ENCODE measurements around the gene GLG1.

GLG1 gene

DNA sequence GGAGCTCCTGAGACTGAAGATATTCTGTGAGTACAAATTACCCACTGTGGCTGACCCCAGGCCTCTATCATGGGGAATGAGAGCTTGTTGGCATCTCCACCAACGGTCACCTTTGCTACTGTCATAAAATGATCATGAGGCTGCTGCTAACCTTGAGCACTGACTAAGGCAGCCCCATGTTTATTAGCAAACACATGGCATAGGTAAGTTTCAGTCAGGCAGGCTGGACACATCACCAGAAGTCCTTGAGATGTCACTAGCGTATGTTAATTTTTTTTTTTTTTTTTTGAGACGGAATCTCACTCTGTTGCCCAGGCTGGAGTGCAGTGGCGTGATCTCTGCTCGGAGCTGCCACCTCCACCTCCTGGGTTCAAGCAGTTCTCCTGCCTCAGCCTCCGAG, 1.5 kb upstream of the GLG1 start:
- DNase-seq: no peak

DNA sequence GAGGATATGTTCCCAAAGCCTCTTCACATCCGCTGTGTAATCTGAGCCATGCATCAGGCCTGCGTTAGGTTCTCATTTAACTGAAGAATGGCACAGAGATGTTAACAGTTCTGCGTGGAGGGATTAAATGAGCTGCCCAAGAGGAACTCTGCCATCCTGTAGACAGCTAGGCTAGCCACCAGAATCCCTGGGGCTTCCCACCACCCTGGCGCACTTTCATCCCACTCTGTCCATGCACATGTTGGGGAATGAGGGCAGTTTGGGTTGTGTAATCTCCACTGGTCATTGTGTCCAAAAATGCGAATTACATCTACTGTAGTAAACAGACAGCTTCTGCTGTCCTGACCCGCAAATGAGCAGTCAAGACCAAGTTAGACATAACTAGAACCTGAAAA, 1.0 kb upstream of the GLG1 start:
- DNase-seq: no peak

DNA sequence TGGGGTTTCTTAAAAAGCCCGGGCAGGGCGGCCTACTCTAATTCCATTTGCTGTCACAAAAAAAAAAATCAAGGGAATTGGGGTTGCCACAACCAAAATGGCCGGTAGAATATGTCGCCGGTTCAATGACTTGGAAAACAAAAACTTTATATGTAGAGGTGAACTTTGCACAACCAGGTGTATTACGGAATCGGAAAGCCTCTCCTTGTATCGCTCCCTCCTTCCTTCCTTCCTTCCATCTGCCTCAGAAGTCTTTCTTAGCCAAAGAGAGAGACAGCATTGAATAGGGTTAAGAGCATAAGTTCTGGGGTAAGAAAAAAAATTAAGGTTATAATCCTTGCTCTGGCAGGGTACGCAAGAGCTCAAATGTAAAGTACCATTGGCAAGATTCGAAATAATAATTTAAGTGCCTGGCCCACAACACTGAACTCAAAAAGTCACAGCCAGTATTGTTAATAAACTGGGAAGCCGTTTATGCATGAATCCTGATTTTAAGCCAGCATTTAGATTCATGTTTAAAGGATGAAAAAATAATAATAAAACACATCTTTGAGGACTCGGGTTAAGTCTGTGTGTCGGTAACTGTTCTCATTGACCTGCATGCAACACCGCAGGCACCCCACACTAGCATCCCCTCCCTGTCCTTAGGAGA, 522 bp upstream of the GLG1 start:
- DNase-seq: no peak

DNA sequence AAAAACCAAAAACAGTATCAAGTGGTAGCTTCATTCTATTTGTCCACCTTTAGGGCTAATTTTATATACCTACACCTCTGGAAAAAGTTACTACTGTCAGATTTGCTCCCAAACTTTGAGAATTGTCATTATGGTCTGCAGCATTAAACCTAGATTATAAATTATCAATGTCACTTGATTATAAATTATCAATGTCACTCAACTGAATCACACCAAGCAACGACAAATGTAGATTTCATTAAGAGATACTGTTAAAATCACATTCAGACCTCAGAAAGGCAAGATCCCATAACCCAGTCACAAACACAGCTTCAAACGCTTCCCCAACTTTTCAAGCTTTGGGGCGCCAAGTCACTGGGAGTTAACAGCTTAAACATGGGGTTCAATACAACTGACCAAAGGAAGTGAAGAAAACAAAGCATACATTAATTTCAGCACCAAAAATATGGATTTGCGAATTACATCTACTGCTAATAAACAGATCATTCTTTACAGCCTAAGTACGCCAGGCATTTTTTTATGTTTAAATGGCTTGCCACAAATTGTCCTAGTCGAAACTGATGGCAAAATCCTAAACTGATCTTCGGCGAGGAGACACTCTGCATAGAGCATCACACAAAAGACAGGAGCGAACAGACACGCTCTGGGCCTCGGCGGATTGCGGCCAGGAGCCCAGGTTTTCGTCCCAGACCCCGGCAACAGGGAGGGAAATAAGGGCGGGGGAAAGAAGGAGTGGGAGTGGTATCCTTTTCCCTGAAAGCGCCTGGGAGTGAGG, 981 bp downstream of the GLG1 start:
- no peak for DNase-seq

DNA sequence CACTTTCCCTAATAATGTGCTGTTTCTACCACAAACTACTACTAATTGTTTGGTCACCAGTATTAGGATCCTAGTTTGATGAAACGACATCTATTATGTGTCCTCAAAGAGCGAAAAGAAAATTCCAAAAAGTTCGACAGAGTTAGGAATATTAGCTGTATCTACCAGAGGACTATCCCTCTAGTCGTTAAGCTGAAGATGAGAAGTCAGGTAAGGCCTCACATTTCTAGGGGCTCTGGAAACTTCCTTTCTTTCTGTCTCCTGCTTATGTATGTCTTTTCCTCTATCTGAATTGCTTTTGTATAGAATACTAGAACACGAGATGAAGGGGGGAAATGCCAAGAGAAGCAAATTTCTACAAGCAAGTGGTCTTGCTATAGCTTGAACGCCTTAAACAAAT, 1.6 kb downstream of the GLG1 start:
- DNase-seq: no peak

DNA sequence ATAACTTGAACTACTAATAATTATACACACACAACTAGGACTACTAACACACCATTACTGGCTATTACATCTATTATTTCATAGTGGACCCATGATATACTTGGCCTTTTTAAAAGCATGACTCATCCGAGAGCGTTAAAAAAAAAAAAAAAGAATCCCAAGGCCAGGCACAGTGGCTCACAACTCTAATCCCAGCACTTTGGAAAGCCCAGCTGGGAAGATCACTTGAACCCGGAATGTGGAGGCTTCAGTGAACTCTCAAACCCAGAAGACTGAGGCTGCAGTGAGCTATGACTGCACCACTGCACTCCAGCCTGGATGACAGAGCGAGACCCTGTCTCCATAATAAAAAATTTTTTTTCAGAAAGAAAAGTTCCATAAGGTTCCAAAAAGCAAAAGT, 3.1 kb downstream of the GLG1 start:
- DNase-seq: no peak

DNA sequence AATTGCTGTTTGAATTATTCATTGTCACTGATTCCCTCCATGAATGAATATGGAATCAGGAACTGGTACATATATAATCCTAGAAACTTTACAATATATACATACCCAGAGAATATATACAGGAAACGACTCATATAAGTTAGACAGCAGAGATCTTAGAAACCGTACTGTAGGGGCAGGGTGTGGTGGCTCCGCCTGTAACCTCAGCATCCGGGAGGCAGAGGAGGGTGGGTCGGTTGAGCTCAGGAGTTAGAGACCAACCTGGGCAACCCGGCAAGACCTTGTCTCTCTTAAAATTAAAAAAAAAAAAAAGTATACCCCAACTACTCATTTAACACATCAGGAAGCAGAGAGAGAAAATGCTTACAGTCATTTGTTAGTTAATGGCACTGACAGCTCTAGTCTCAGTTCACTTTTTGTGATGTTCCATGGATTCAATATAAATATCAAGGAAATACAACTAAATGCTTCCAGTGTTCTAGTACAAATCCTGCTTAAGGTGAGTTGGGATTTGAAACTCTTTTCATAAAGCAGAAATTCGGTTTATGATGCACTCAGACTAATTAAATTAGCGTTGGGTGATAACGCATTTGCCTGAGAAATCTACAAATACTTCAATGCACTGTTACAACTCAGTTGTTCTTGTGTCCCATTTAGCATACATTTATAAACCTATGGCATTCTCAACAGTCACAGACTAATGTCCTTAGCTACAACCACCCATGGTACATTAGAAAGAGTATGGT, 5.6 kb downstream of the GLG1 start:
- peak; percentile 61 for DNase-seq

DNA sequence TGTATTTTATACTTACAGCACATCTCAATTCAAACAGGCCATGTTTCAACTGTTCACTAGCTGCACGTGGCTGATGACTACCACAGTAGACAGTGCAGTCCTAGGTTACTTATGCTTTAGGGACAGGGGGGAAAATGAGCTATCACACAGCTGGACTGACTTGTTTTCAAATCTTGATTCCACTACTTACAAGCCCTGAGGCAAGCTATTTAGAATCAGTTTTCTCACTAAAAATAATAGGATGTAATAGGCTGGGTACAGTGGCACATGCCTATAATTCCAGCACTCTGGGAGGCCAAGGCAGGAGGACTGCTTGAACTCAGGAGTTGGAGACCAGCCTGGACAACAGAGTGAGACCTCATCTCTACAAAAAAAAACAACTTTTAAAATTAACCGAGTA, 10.3 kb downstream of the GLG1 start:
- DNase-seq: no peak

DNA sequence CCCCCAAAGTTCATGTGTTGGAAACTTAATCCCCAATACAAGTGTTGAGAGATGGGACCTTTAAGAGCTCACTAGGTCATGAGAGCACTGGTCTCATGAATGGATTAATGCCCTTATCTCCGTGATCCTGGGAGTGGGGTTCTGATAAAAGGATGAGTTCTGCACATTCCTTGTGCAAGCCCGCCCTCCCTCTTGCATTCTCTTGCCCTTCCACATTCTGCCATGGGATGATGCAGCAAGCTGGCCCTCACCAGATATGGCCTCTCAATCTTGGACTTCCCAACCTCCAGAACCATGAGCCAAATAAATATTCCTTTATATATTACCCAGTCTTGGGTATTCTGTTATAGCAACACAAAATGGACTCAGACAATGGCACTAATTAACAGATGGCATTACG, 14.1 kb downstream of the GLG1 start:
- DNase-seq: no peak

DNA sequence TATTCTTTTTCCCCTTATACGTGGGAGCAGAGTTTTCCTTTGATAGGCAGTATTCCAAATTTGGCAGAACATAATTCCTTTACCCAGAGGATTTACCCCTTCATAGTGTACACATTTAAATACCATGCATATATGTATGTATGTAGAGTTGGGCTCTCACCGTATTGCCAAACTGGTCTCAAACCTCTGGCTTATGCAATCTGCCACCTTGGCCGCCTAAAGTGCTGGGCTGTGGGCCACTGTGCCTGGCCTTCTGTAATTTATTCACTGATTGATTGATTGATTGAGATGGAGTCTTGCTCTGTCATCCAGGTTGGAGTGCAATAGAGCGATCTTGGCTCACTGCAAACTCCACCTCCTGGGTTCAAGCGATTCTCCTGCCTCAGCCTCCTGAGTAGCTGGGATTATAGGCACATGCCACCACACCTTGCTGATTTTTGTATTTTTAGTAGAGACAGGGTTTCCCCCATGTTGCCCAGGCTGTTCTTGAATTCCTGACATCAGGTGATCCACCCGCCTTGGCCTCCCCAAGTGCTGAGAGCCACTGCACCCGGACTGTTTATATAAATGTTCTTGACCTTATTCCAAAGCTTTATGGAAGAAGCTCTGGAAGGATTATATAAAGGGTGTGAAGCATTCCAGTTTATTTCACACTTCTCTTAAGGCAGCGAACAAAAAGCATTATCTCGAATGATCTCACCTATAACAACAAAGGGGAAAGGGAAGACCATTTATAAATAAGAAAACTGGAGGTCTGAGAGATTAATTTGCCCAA, 14.9 kb downstream of the GLG1 start:
- no peak for DNase-seq

DNA sequence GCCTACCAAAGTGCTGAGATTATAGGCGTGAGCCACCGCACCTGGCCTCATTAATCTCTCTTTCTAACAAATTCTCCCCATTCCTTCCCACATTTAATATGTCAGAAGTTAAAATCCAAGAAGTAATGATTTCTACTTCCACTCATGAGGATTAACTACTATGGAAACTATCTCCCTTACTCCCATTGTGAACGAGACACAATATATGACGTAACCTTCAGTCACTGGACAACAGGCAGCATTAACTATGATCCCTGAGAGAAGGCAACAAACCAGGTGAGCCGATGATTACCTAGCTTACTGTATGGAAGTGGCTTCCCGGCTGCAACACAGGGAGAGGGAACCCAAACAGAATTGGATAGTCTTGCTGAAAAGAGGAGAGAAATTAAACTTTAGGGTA, 20.0 kb downstream of the GLG1 start:
- no peak for DNase-seq

DNA sequence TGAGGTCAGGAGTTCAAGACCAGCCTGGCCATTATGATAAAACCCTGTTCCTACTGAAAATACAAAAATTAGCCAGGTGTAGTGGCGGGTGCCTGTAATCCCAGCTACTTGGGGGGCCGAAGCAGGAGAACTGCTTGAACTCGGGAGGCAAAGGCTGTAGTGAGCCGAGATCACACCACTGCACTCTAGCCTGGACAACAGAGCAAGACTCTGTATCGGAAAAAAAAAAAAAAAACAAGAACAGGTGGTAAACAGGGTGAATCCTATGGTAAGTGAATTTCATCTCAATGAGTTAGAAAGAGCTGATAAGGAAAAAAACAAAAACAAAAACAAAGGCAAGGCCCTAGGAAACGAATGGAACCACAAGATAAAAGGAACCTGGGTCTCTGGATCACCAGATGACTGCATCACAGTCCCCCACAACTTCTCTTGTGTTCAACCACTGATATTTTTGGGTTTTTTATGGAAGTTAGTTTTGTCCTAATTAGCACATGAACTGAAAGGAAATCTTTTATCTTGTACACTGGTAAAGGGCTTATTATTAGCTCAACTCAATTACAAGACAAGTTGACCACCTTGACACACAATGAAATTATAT, 21.0 kb downstream of the GLG1 start:
- no peak for DNase-seq

DNA sequence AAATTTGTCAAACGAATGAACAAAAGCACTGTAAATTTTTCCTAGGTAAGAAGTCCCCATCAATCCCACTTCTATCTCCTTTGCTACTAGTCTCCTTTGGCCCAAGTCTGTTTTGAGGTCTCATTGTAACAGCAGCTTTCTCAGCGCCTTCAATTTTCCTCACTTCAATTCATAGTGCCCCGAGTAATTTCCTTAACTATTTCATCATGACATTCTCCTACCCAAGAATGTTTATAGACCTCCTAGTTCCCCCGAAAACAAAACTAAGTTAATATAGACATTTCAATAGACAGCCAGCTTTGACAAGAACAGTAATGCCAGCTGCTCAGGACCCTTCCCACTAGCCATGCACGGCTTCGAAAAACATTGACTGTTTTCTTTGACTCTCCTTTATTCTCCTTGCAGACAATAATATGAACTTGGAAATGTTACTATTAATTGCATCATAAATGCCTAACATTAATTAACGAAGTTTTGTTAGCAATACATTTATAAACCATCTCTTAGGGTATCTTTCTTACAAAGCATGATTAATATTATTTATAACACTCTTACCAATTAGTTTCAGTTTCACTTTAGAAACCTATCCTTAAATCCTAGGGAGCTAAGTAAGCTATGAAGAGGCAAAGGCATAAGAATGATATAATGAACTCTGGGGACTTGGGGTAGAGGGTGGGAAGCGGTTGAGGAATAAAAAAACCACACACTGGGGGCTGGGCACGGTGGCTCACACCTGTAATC, 22.8 kb downstream of the GLG1 start:
- DNase-seq: no peak

DNA sequence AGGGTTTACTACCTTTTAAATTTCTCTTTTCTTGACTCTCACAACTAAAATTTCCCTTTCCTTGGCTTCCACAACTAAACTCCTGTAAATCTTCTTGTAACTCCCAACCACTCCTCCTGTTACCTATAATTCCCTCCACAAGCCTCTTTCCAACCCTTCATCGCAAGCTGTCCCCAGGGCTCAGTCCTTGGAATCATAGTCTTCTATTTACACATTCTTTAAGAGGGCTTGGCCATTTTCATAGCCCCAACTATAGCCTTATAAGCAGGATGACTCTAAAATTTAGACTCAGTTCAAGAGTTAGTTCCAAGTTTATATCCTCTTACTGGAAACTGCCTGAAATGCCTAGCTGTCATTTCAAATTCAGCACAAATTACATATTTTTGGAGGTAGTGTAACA, 23.9 kb downstream of the GLG1 start:
- no peak for DNase-seq

DNA sequence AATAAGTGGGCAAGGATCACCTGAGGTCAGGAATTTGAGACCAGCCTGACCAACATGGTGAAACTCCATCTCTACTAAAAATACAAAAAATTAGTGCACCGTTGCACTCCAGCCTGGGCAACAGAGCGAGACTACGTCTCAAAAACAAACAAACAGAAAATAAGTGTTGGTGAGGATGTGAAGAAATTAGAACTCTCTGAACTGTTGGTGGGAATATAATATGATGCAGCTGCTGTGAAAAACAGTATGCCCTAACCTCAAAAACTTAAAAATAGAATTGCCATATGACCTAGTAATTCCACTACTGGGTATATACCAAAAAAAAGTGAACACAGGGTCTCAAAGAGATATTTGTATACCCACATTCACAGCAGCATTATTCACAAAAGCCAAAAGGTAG, 26.1 kb downstream of the GLG1 start:
- DNase-seq: no peak

DNA sequence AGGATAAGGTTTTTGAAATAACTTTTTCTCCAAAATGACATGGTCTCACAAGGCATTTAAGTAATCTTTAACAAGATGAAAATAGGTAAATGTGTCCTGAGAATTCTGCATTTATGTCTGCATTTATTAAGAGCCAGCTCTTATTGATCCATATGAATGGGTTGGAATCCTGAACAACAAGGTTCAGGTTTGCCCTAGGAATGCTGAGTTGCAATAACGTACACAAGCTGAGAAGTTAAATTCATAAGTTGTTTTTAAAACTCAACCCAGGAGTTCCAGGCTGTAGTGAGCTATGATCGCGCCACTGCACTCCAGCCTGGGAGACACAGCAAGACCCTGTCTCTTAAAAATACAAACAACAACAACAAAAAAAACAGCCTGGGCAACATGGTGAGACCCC, 28.1 kb downstream of the GLG1 start:
- DNase-seq: no peak

DNA sequence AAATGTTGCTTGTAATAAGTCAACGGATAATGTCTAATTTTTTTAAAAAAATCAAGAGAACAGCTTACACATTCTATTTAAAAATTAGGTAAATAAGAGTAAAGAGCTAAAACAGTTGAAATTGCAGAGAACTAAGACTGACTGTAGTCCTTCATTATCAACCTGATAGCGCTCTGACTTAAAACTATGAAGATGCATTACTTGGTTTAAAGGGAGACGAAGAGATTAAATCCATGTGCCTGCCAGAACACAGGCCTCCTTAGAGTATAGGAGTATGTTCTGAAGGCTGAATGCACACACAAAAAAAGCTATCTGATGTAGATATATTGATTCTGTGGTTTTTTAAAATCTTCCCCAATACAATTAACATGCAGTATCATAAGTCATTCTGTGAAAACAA, 28.5 kb downstream of the GLG1 start:
- no peak for DNase-seq

DNA sequence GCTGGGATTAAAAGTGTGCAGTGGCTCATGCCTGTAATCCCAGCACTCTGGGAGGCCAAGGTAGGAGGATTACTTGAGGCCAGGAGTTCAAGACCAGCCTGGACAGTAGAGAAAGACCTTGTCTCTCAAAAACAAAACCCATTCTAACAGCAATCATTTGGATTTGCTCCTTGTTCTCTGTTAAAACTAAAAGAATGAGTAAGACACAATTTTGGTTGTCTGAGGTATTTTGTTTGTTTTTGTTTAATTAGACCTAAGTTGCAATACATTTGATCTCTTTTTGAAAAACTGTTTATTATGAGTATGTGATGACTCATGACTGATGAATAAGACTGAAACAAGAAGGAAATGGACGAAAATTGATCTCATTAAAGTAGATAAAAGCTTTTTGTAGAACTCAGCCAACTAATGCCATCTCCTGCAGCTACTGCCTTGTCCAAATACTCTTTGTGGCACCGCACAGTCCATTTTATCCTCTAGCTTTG, 29.0 kb downstream of the GLG1 start:
- DNase-seq: no peak

DNA sequence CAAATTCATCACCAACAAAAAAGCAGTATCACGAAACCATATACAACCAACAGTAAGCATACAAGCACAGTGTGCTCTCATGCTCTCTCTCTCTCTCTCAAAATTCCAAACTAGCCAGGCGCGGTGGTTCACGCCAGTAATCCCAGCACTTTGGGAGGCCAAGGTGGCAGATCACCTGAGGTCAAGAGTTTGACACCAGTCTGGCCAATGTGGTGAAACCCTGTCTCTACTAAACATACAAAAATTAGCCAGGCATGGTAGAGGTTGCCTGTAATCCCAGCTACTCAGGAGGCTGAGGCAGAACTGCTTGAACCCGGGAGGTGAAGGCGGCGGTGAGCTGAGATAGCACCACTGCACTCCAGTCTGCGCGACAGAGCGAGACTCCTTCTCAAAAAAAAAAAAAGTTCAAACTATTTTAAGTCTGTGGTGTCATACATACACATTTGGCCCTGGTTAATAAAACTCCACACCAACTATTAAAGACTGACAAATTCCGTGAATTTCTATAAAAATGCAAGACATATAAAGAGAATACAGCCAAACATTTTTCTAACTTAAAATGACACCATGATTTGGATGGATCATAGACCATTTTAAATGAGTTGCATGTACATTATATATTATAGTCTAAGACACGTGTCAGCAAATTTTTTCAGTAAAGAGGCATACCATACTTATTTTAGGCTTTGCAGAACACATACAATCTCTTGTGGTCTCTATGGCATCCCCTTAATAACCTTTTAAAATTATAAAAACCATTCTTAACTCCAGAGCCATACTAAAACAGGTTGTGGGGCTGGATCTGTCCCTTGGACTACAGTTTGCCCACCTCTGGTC, 30.9 kb downstream of the GLG1 start:
- DNase-seq: no peak

DNA sequence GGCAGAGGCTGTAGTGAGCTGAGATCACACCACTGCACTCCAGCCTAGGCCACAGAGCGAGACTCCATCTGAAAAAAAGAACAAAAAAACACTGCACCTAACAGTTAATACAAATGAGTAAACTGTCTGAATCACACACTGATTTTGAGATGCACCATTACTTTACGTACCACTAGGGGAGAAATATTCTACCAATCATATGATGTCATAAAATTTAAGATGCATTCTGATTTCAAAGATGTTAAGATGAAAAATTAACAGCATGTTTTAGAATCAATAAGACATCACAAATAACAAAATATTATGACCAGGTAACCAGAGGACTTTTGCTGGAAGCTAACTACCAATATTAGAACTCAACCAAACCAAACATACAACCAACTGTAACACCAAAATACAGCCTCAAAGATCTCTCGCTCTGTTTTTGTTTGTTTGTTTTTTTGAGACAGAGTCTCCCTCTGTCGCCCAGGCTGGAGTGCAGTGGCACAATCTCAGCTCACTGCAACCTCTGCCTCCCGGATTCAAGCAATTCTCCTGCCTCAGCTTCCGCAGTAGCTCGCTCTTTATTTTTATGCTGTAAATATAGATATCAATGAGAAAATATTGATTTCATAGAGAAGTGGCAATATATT, 31.6 kb downstream of the GLG1 start:
- DNase-seq: no peak

DNA sequence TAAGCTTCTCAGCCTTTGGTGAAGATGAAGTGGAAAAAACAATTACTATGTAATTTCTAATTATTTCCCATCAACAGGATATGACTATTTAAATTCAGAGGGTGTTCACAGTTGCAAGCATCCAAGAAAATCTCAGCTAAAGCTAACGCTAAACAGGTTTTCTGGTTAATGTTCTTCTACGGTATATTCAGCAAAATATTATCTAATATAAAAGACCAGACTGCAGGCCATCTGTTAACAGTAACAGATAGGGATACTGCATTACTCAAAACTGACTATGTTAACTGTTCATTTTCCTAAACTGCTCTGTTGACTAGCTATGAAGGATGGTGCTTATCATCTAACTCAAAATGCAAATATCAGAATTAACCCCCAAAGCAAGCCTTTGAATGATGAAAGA, 32.8 kb downstream of the GLG1 start:
- no peak for DNase-seq

All from effector CD4-positive, alpha-beta T cell (primary cell).